Natural killer cell (primary cell): Measurements from ENCODE around the gene CDC14B. TPM values are rescaled to one million over a fixed set of nuclear protein-coding genes. Genes with fewer than 3 reads are reported as not detected.
"Not testable (repeated sequence)": the region's sequence is repeated elsewhere in the genome, so short reads cannot be mapped to it uniquely, and the experiment has no call there.

Experiments
- ATAC-seq, 3 donors: fragments of 150-1000 bp in 2 of 3; fragments of 200-7000 bp in 1 of 3; cut with Tn5 transposase; 1 replicate in 1 of 3; 2 replicates in 2 of 3; pipeline ENCODE4 v1.10.0; 2021; ENCODE audit warnings: mild to moderate bottlenecking in 2 of 3, moderate library complexity in 2 of 3
- DNase-seq, 2 donors: peaks; one replicate each; pipeline versions ENCODE4 v3.0.0 to v3.0.0-alpha.2; 2013 to 2021; ENCODE audit warnings: mixed read lengths in 1 of 2
- H3K27ac ChIP-seq: one replicate; pipeline ENCODE4 v1.5.1; 2013; ENCODE audit warnings: mild to moderate bottlenecking, low read length
- H3K27me3 ChIP-seq: one replicate; pipeline ENCODE4 v1.6.1; 2013; ENCODE audit warnings: low read length; ENCODE audit not compliant: control insufficient read depth, insufficient read depth
- H3K36me3 ChIP-seq: one replicate; pipeline ENCODE4 v1.6.1; 2013; ENCODE audit warnings: low read length; ENCODE audit not compliant: control insufficient read depth, insufficient read depth
- H3K4me1 ChIP-seq: one replicate; pipeline ENCODE4 v1.6.1; 2013; ENCODE audit warnings: low read length; ENCODE audit not compliant: control insufficient read depth, insufficient read depth
- H3K4me3 ChIP-seq: one replicate; pipeline ENCODE4 v1.5.1; 2013; ENCODE audit warnings: low read length
- H3K9me3 ChIP-seq: one replicate; pipeline ENCODE4 v1.6.1; 2013; ENCODE audit warnings: low read length; ENCODE audit not compliant: control insufficient read depth, insufficient read depth
- H3K27ac Mint-ChIP-seq, 2 donors: one replicate each; pipeline ENCODE4 v1.8.0; 2022; ENCODE audit warnings: mild to moderate bottlenecking in 2 of 2, mixed read lengths in 2 of 2, moderate library complexity in 1 of 2
- H3K27me3 Mint-ChIP-seq, 2 donors: one replicate each; pipeline ENCODE4 v1.8.0; 2022; ENCODE audit warnings: low read depth in 2 of 2, mixed read lengths in 2 of 2
- H3K36me3 Mint-ChIP-seq: one replicate; pipeline ENCODE4 v1.8.0; 2022; ENCODE audit warnings: mixed read lengths
- H3K4me1 Mint-ChIP-seq, 2 donors: one replicate each; pipeline ENCODE4 v1.8.0; 2022; ENCODE audit warnings: mixed read lengths in 2 of 2
- H3K4me3 Mint-ChIP-seq: one replicate; pipeline ENCODE4 v1.8.0; 2022; ENCODE audit warnings: mild to moderate bottlenecking, moderate library complexity, mixed read lengths
- H3K9me3 Mint-ChIP-seq, 2 donors: one replicate each; pipeline ENCODE4 v1.8.0; 2022; ENCODE audit warnings: mixed read lengths in 2 of 2
- WGBS: methylation state at CpG from one replicate; pipeline ENCODE4 v1.1.7; 2013; ENCODE audit warnings: missing lambda C conversion rate; ENCODE audit not compliant: insufficient coverage; 5-methylcytosine and 5-hydroxymethylcytosine counted together
- intact Hi-C: fragments of 100-400 bp; cut with micrococcal nuclease; formaldehyde crosslinking; loops from one replicate; pipeline ENCODE4 v1.14.2; 2022
- total RNA-seq, 4 donors: library from RNA; stranded (reverse); fragments of 120-200 nt in 1 of 4; gene quantifications; one replicate each; pipeline versions ENCODE4 v1.2.3 to v1.2.4, GENCODE V29; 2013 to 2022
- TF ChIP-seq, protein P1 (sequence below): fragments of 200-600 bp; IDR thresholded peaks from one replicate; pipeline ENCODE4 v1.8.0; 2022; ENCODE audit warnings: antibody characterized with exemption

CDC14B gene
- total RNA-seq, 3 donors from 2014 or later (not counting 1 experiment from before 2014, with no cell fraction given), result 2.3 to 4.7 (median 3.9) TPM

DNA sequence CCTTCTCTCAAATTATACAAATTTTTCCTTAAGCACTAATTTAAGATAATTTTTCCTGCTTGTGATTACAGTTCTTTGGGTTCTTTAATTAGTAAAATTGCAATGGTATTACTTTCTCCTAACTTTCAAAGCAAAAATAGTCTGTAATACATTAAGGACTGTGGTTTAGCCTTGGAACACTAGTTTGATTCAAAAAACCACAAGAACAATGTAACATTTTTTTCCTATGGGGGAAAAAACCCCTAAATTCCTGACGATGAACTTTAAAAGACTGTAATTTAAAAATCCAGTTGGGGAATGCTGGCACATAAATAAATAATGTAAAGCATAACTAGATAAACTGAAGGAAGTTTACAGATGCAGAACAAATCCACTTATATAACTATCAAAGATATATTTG, 65.3 kb downstream of the CDC14B start:
- intact Hi-C loops, result no loop called here
- H3K4me3 Mint-ChIP-seq, result no peak overlapping the region

DNA sequence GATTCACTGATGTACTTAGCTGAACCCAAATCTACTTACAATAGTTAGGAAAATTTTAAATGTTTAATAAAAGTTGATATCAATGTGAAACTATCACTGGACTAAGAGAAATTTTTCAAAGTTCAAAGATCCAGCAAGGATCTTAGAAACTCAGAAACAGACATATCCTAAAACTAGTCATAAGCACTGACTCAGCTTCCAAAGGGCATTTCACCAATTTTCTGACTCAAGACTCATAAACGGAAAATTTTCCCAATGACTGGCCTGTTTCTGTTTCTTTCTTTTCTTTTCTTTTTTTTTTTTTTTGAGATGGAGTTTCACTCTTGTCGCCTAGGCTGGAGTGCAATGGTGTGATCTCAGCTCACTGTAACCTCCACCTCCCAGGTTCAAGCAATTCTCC, 66.6 kb downstream of the CDC14B start:
- no peak overlapping the region for H3K27ac Mint-ChIP-seq
- H3K36me3 ChIP-seq, result no peaks in the 10 kb centered on the region
- H3K36me3 Mint-ChIP-seq, result no peaks in the 10 kb centered on the region
- H3K27me3 Mint-ChIP-seq, result peaks cover under 1 to 9% of the 10 kb centered on the region in 2 donors
- TF ChIP-seq, protein P1, sequence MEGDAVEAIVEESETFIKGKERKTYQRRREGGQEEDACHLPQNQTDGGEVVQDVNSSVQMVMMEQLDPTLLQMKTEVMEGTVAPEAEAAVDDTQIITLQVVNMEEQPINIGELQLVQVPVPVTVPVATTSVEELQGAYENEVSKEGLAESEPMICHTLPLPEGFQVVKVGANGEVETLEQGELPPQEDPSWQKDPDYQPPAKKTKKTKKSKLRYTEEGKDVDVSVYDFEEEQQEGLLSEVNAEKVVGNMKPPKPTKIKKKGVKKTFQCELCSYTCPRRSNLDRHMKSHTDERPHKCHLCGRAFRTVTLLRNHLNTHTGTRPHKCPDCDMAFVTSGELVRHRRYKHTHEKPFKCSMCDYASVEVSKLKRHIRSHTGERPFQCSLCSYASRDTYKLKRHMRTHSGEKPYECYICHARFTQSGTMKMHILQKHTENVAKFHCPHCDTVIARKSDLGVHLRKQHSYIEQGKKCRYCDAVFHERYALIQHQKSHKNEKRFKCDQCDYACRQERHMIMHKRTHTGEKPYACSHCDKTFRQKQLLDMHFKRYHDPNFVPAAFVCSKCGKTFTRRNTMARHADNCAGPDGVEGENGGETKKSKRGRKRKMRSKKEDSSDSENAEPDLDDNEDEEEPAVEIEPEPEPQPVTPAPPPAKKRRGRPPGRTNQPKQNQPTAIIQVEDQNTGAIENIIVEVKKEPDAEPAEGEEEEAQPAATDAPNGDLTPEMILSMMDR, result no peak
- H3K4me3 Mint-ChIP-seq, result no peak overlapping the region
- H3K4me3 ChIP-seq, result no peak overlapping the region
- ATAC-seq (no peak), DNase-seq (no peak)
- 93% methylated on average over 2 of the region's 2 CpGs for WGBS
- H3K4me1 Mint-ChIP-seq, result no peaks in the 10 kb centered on the region
- intact Hi-C loops, result no loop called here
- no peaks in the 10 kb centered on the region for H3K27me3 ChIP-seq
- H3K4me1 ChIP-seq, result no peaks in the 10 kb centered on the region
- H3K27ac ChIP-seq, result no peak overlapping the region
- H3K9me3 ChIP-seq, result no peaks in the 10 kb centered on the region
- no peaks in the 10 kb centered on the region for H3K9me3 Mint-ChIP-seq

More for the DNA sequence above, 65.3 kb downstream of the CDC14B start:
- H3K4me1 Mint-ChIP-seq, result no peaks in the 10 kb centered on the region
- TF ChIP-seq, protein P1, result no peak
- ATAC-seq (no peak), DNase-seq (no peak)
- H3K36me3 Mint-ChIP-seq, result no peaks in the 10 kb centered on the region
- no peaks in the 10 kb centered on the region for H3K36me3 ChIP-seq
- no peak overlapping the region for H3K27ac Mint-ChIP-seq
- WGBS, result no CpG with 5 or more reads among the region's 1 CpG
- H3K27me3 Mint-ChIP-seq, result peaks cover under 1 to 12% of the 10 kb centered on the region in 2 donors
- H3K9me3 Mint-ChIP-seq, result no peaks in the 10 kb centered on the region
- no peak overlapping the region for H3K27ac ChIP-seq
- no peak overlapping the region for H3K4me3 ChIP-seq
- no peaks in the 10 kb centered on the region for H3K4me1 ChIP-seq
- H3K9me3 ChIP-seq, result no peaks in the 10 kb centered on the region
- H3K27me3 ChIP-seq, result no peaks in the 10 kb centered on the region

DNA sequence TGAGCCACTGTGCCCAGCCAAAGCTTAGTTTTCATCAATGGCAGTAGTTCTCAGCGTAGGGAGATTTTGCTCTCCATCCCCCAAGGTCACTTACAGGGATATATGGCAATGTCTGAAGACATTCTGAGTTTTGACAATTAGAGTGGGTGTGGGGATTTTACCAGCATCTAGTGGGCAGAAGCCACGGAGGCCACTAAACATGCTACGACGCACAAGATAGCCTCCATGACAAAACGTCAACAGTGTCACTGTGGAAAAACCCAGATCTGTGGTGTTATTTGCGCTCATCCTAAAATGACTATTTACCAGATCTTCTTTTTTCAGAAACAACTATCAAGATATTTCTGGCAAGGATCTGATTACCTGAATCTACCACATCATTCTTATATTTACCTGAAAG, 68.2 kb downstream of the CDC14B start:
- Histone ChIP-seq H3K27me3 (no peaks in the 10 kb centered on the region), H3K4me1 (no peaks in the 10 kb centered on the region), H3K4me3 (no peak overlapping the region), H3K36me3 (no peaks in the 10 kb centered on the region), H3K9me3 (no peaks in the 10 kb centered on the region), H3K27ac (no peak overlapping the region)
- Mint-ChIP-seq H3K36me3 (no peaks in the 10 kb centered on the region), H3K4me3 (no peak overlapping the region), H3K9me3 (no peaks in the 10 kb centered on the region), H3K4me1 (no peaks in the 10 kb centered on the region), H3K27me3 (peaks cover 2 to 9% of the 10 kb centered on the region in 2 donors), H3K27ac (no peak overlapping the region)
- DNase-seq (no peak), ATAC-seq (no peak)
- intact Hi-C loops, result no loop called here
- TF ChIP-seq, protein P1, result no peak
- WGBS, result 65% methylated on average over 5 of the region's 6 CpGs

DNA sequence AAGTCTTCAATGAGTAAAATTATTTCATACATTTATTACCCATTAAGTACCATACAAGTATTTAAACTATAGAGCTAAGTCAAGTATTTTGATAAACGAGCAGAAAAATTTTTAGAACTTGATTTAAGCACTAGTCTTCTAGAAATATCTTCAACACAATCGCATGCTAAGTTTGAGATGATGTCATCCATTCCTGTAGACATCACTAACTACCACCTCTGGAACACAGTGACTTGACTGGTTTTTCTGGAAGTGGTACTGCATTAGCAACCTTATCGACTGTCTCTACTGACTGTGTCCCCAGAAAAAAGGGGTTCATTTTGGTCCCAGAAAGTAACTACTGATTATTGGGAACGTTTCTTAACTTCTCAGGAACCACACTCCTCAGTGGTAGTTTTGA, 69.0 kb downstream of the CDC14B start:
- ATAC-seq (no peak), DNase-seq (no peak)
- no peaks in the 10 kb centered on the region for H3K27me3 ChIP-seq
- H3K27me3 Mint-ChIP-seq, result peaks cover 2 to 3% of the 10 kb centered on the region in 2 donors
- WGBS, result 93% methylated on average over 3 of the region's 4 CpGs
- TF ChIP-seq, protein P1, result no peak
- H3K4me1 Mint-ChIP-seq, result no peaks in the 10 kb centered on the region
- H3K4me3 Mint-ChIP-seq, result no peak overlapping the region
- no peak overlapping the region for H3K27ac ChIP-seq
- no peaks in the 10 kb centered on the region for H3K9me3 ChIP-seq
- no peaks in the 10 kb centered on the region for H3K9me3 Mint-ChIP-seq
- intact Hi-C loops, result no loop called here
- no peaks in the 10 kb centered on the region for H3K4me1 ChIP-seq
- no peaks in the 10 kb centered on the region for H3K36me3 ChIP-seq
- H3K36me3 Mint-ChIP-seq, result no peaks in the 10 kb centered on the region
- H3K27ac Mint-ChIP-seq, result no peak overlapping the region
- H3K4me3 ChIP-seq, result no peak overlapping the region

DNA sequence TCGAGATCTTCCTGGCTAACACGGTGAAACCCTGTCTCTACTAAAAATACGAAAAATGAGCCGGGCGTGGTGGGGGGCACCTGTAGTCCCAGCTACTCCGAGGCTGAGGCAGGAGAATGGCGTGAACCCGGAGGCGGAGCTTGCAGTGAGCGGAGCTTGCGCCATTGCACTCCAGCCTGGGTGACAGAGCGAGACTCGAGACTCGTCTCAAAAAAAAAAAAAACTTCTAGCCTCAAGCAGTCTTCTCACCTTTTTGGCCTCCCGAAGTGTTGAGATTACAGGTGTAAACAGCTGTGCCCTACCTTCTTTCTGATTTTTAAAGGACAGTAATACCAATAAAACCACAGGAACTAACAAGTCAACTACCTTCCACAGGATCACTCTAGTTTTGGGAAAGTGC, 76.5 kb downstream of the CDC14B start:
- H3K9me3 Mint-ChIP-seq, ATAC-seq, H3K4me1 Mint-ChIP-seq, H3K4me3 ChIP-seq, intact Hi-C loops, H3K27ac Mint-ChIP-seq, H3K36me3 Mint-ChIP-seq, DNase-seq, H3K4me1 ChIP-seq, H3K27me3 ChIP-seq, H3K27me3 Mint-ChIP-seq, H3K4me3 Mint-ChIP-seq, H3K9me3 ChIP-seq, H3K36me3 ChIP-seq, H3K27ac ChIP-seq: not testable (repeated sequence)
- WGBS, result 94% methylated on average over 15 of the region's 15 CpGs
